ENCODE measurements around the gene PUM1. TPM values are rescaled to one million over a fixed set of nuclear protein-coding genes. Genes with fewer than 3 reads are reported as not detected.

Gene PUM1
- total RNA-seq, 2 donors from 2014 or later = 207 to 210 TPM

- no peak overlapping the region for H3K27ac ChIP-seq (ENCODE audit: low read depth, low read length)
- DNase-seq = no peak
- no peaks in the 10 kb centered on the region for H3K4me1 Mint-ChIP-seq
Measured at GRCh38 chr1:30947212-30947611, 118.3 kb downstream of the PUM1 start.

GRCh38 chr1:30942326-30942963 is 123.1 kb downstream of the PUM1 start:
- Mint-ChIP-seq H3K27me3 (ENCODE audit: insufficient read depth) (no peaks in the 10 kb centered on the region), H3K4me3 (no peak overlapping the region), H3K9me3 (no peaks in the 10 kb centered on the region), H3K36me3 (ENCODE audit: low read depth) (peaks cover 85% of the 10 kb centered on the region), H3K27ac (no peak overlapping the region), H3K4me1 (no peaks in the 10 kb centered on the region)
- Histone ChIP-seq H3K27ac (ENCODE audit: low read depth, low read length) (no peak overlapping the region), H3K9me3 (ENCODE audit: control insufficient read depth, low read length) (no peaks in the 10 kb centered on the region), H3K9ac (ENCODE audit: extremely low read depth, low read length, poor library complexity, severe bottlenecking) (no peak overlapping the region), H3K4me1 (ENCODE audit: control insufficient read depth, insufficient read depth, low read length) (no peaks in the 10 kb centered on the region), H3K36me3 (ENCODE audit: control insufficient read depth, insufficient read depth, low read length) (peaks cover 92% of the 10 kb centered on the region), H3K4me3 (ENCODE audit: low read length) (no peak overlapping the region), H3K27me3 (ENCODE audit: control insufficient read depth, insufficient read depth, low read length, poor library complexity, severe bottlenecking) (no peaks in the 10 kb centered on the region)
- TF ChIP-seq CTCF (conservative IDR thresholded peaks at IDR 0.05) = no peak
- DNase-seq = no peak
- 95 to 98% methylated on average over 6 to 7 of the region's 7 CpGs for WGBS, 2 experiments (ENCODE audit: insufficient coverage in 1 of 2, insufficient read length in 1 of 2)

More at GRCh38 chr1:30947212-30947611, 118.3 kb downstream of the PUM1 start:
- TF ChIP-seq CTCF (conservative IDR thresholded peaks at IDR 0.05) = no peak
- no peak overlapping the region for H3K27ac Mint-ChIP-seq
- no peaks in the 10 kb centered on the region for H3K9me3 ChIP-seq (ENCODE audit: control insufficient read depth, low read length)
- no peaks in the 10 kb centered on the region for H3K4me1 ChIP-seq (ENCODE audit: control insufficient read depth, insufficient read depth, low read length)
- H3K36me3 Mint-ChIP-seq (ENCODE audit: low read depth) = peaks cover 86% of the 10 kb centered on the region
- H3K9ac ChIP-seq (ENCODE audit: extremely low read depth, low read length, poor library complexity, severe bottlenecking) = no peak overlapping the region
- H3K27me3 ChIP-seq (ENCODE audit: control insufficient read depth, insufficient read depth, low read length, poor library complexity, severe bottlenecking) = no peaks in the 10 kb centered on the region
- no peaks in the 10 kb centered on the region for H3K27me3 Mint-ChIP-seq (ENCODE audit: insufficient read depth)
- H3K9me3 Mint-ChIP-seq = no peaks in the 10 kb centered on the region
- H3K4me3 Mint-ChIP-seq = no peak overlapping the region
- peaks cover 92% of the 10 kb centered on the region for H3K36me3 ChIP-seq (ENCODE audit: control insufficient read depth, insufficient read depth, low read length)
- H3K4me3 ChIP-seq (ENCODE audit: low read length) = no peak overlapping the region

GRCh38 chr1:30940541-30940940 is 125.0 kb downstream of the PUM1 start:
- H3K9me3 ChIP-seq (ENCODE audit: control insufficient read depth, low read length) = no peaks in the 10 kb centered on the region
- H3K9ac ChIP-seq (ENCODE audit: extremely low read depth, low read length, poor library complexity, severe bottlenecking) = no peak overlapping the region
- Mint-ChIP-seq H3K9me3 (no peaks in the 10 kb centered on the region), H3K36me3 (ENCODE audit: low read depth) (peaks cover 82% of the 10 kb centered on the region), H3K27me3 (ENCODE audit: insufficient read depth) (no peaks in the 10 kb centered on the region), H3K27ac (no peak overlapping the region), H3K4me3 (no peak overlapping the region), H3K4me1 (no peaks in the 10 kb centered on the region)
- H3K27me3 ChIP-seq (ENCODE audit: control insufficient read depth, insufficient read depth, low read length, poor library complexity, severe bottlenecking) = no peaks in the 10 kb centered on the region
- no peak for DNase-seq
- H3K4me1 ChIP-seq (ENCODE audit: control insufficient read depth, insufficient read depth, low read length) = no peaks in the 10 kb centered on the region
- no peak for TF ChIP-seq CTCF (conservative IDR thresholded peaks at IDR 0.05)
- H3K4me3 ChIP-seq (ENCODE audit: low read length) = no peak overlapping the region
- H3K36me3 ChIP-seq (ENCODE audit: control insufficient read depth, insufficient read depth, low read length) = peaks cover 91% of the 10 kb centered on the region
- no peak overlapping the region for H3K27ac ChIP-seq (ENCODE audit: low read depth, low read length)
